Esophagus muscularis mucosa (tissue), 4 donors: ENCODE measurements around the gene IPO4. TPM values are rescaled to one million over a fixed set of nuclear protein-coding genes. Genes with fewer than 3 reads are reported as not detected.

ENCODE experiments used
- DNase-seq: peaks from one replicate; pipeline ENCODE4 v3.0.0-alpha.2; 2017; ENCODE audit errors: extremely low spot score
- H3K27ac ChIP-seq, 4 donors: fragments of 200-600 bp; sonication (generic); replicated peaks in 1 of 4; 1 replicate in 3 of 4; 2 replicates in 1 of 4; pipeline ENCODE4 v1.5.1; 2016 to 2019; ENCODE audit warnings: mild to moderate bottlenecking in 1 of 4
- H3K27me3 ChIP-seq, 4 donors: fragments of 200-600 bp; sonication (generic); one replicate each; pipeline versions ENCODE4 v1.5.1 to v1.6.0; 2016 to 2019
- H3K36me3 ChIP-seq, 4 donors: fragments of 200-600 bp; sonication (generic); one replicate each; pipeline ENCODE4 v1.5.1; 2016 to 2019
- H3K4me1 ChIP-seq, 4 donors: fragments of 200-600 bp; sonication (generic); one replicate each; pipeline ENCODE4 v1.5.1; 2016 to 2019
- H3K4me3 ChIP-seq, 4 donors: fragments of 200-600 bp; sonication (generic); 1 replicate in 2 of 4; 2 replicates in 2 of 4; pipeline ENCODE4 v1.5.1; 2016 to 2019; ENCODE audit warnings: mild to moderate bottlenecking in 4 of 4, moderate library complexity in 1 of 4
- H3K9me3 ChIP-seq, 4 donors: fragments of 200-600 bp; sonication (generic); 1 replicate in 3 of 4; 2 replicates in 1 of 4; pipeline ENCODE4 v1.5.1; 2016 to 2019
- EP300 ChIP-seq: sonication (generic); formaldehyde crosslinking; IDR thresholded peaks from one replicate; pipeline ENCODE4 v1.6.1; 2017; ENCODE audit warnings: antibody characterized with exemption
- POLR2A ChIP-seq: fragments of 450-650 bp; IDR thresholded peaks from one replicate; pipeline ENCODE4 v1.6.1; 2017; ENCODE audit warnings: antibody characterized with exemption, moderate library complexity, mild to moderate bottlenecking, low read depth
- POLR2AphosphoS5 ChIP-seq, 2 donors: sonication (generic); formaldehyde crosslinking; IDR thresholded peaks; one replicate each; pipeline ENCODE4 v1.6.1; 2017; ENCODE audit warnings: antibody characterized with exemption in 2 of 2
- WGBS: methylation state at CpG from one replicate; pipeline ENCODE4 v1.1.5; 2018; 5-methylcytosine and 5-hydroxymethylcytosine counted together
- intact Hi-C: fragments of 100-400 bp; cut with DNase I; formaldehyde crosslinking; loops from one replicate; pipeline ENCODE4 v1.15.1; 2023
- total RNA-seq, 4 donors: library from RNA; depleted of rRNA; stranded (reverse); fragments of >200 nt; gene quantifications; one replicate each; pipeline versions ENCODE4 v1.1.0 to v1.2.1, GENCODE V29; 2016
- TF ChIP-seq, protein P1 (sequence below), 3 experiments: fragments of 200-600 bp in 2 of 3; fragments of 450-650 bp in 1 of 3; sonication (generic) in 2 of 3; IDR thresholded peaks; one replicate each; pipeline ENCODE4 v1.5.1; 2017 to 2019; ENCODE audit warnings: antibody characterized with exemption in 3 of 3, mild to moderate bottlenecking in 2 of 3, moderate library complexity in 1 of 3

Gene IPO4
- total RNA-seq, 4 donors from 2014 or later, result 12.9 to 41.6 (median 25.2) TPM

- no peak for TF ChIP-seq POLR2AphosphoS5 (IDR thresholded peaks at IDR 0.05)
- TF ChIP-seq, protein P1, sequence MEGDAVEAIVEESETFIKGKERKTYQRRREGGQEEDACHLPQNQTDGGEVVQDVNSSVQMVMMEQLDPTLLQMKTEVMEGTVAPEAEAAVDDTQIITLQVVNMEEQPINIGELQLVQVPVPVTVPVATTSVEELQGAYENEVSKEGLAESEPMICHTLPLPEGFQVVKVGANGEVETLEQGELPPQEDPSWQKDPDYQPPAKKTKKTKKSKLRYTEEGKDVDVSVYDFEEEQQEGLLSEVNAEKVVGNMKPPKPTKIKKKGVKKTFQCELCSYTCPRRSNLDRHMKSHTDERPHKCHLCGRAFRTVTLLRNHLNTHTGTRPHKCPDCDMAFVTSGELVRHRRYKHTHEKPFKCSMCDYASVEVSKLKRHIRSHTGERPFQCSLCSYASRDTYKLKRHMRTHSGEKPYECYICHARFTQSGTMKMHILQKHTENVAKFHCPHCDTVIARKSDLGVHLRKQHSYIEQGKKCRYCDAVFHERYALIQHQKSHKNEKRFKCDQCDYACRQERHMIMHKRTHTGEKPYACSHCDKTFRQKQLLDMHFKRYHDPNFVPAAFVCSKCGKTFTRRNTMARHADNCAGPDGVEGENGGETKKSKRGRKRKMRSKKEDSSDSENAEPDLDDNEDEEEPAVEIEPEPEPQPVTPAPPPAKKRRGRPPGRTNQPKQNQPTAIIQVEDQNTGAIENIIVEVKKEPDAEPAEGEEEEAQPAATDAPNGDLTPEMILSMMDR (IDR thresholded peaks at IDR 0.05), result no peak
- TF ChIP-seq POLR2A, result no peak
- TF ChIP-seq EP300, result no peak
- Histone ChIP-seq H3K27me3 (peaks cover 0 to 6% (median 0%) of the 10 kb centered on the region in 4 donors), H3K4me1 (peaks cover 26 to 54% (median 42%) of the 10 kb centered on the region in 4 donors), H3K9me3 (no peaks in the 10 kb centered on the region), H3K36me3 (peaks cover 13 to 52% (median 47%) of the 10 kb centered on the region in 4 donors), H3K4me3 (no peak overlapping the region), H3K27ac (no peak overlapping the region)
- WGBS, result 84% methylated on average over 6 of the region's 6 CpGs
- intact Hi-C loops, result no loop called here
- DNase-seq, result no peak
These were observed 22.7 kb upstream of the IPO4 start for GRCh38 chr14:24211311-24211710.

GRCh38 chr14:24207625-24208024 lies 19.0 kb upstream of the IPO4 start:
- DNase-seq, result no peak
- H3K36me3 ChIP-seq, result peaks cover 17 to 86% (median 59%) of the 10 kb centered on the region in 4 donors
- H3K9me3 ChIP-seq, result no peaks in the 10 kb centered on the region
- intact Hi-C loops, result no loop called here
- H3K27ac ChIP-seq, result no peak overlapping the region
- H3K4me3 ChIP-seq, result no peak overlapping the region
- 95% methylated on average over 2 of the region's 2 CpGs for WGBS
- no peaks in the 10 kb centered on the region for H3K27me3 ChIP-seq
- TF ChIP-seq POLR2A (no peak), POLR2AphosphoS5 (IDR thresholded peaks at IDR 0.05) (no peak), EP300 (no peak)
- TF ChIP-seq, protein P1 (IDR thresholded peaks at IDR 0.05), result no peak
- peaks cover 5 to 28% (median 16%) of the 10 kb centered on the region in 4 donors for H3K4me1 ChIP-seq

DNA sequence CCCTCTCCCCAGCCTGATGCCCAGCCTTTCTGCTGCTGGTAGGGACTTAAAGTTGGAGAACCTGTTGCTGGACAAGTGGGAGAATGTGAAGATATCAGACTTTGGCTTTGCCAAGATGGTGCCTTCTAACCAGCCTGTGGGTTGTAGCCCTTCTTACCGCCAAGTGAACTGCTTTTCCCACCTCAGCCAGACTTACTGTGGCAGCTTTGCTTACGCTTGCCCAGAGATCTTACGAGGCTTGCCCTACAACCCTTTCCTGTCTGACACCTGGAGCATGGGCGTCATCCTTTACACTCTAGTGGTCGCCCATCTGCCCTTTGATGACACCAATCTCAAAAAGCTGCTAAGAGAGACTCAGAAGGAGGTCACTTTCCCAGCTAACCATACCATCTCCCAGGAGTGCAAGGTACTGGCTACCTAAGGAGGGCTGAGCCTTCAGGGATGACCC lies 18.5 kb upstream of the IPO4 start:
- no peaks in the 10 kb centered on the region for H3K9me3 ChIP-seq
- H3K36me3 ChIP-seq, result peaks cover 17 to 90% (median 59%) of the 10 kb centered on the region in 4 donors
- H3K27ac ChIP-seq, result no peak overlapping the region
- WGBS, result 93% methylated on average over 5 of the region's 5 CpGs
- peaks cover under 1 to 23% (median 11%) of the 10 kb centered on the region in 4 donors for H3K4me1 ChIP-seq
- TF ChIP-seq EP300 (no peak), POLR2A (no peak), POLR2AphosphoS5 (IDR thresholded peaks at IDR 0.05) (no peak)
- TF ChIP-seq, protein P1 (IDR thresholded peaks at IDR 0.05), result no peak
- no peak for DNase-seq
- intact Hi-C loops, result no loop called here
- H3K4me3 ChIP-seq, result no peak overlapping the region
- H3K27me3 ChIP-seq, result no peaks in the 10 kb centered on the region

- H3K9me3 ChIP-seq, result no peaks in the 10 kb centered on the region
- H3K4me3 ChIP-seq, result no peak overlapping the region
- DNase-seq, result no peak
- H3K36me3 ChIP-seq, result peaks cover 17 to 95% (median 60%) of the 10 kb centered on the region in 4 donors
- peaks cover 0 to 16% (median 4%) of the 10 kb centered on the region in 4 donors for H3K4me1 ChIP-seq
- TF ChIP-seq, protein P1 (IDR thresholded peaks at IDR 0.05), result no peak
- TF ChIP-seq EP300 (no peak), POLR2A (no peak), POLR2AphosphoS5 (IDR thresholded peaks at IDR 0.05) (no peak)
- WGBS, result 98% methylated on average over 9 of the region's 11 CpGs
- H3K27me3 ChIP-seq, result no peaks in the 10 kb centered on the region
- no peak overlapping the region for H3K27ac ChIP-seq
- intact Hi-C loops, result no loop called here
These were observed 17.9 kb upstream of the IPO4 start for GRCh38 chr14:24206260-24207103.
